B cell (primary cell): ENCODE measurements around the gene BCAN. TPM values are rescaled to one million over a fixed set of nuclear protein-coding genes. Genes with fewer than 3 reads are reported as not detected.
"Not testable (repeated sequence)": the region's sequence is repeated elsewhere in the genome, so short reads cannot be mapped to it uniquely, and the experiment has no call there.

Experiments used
- ATAC-seq: fragments of 200-7000 bp; cut with Tn5 transposase; one replicate; pipeline ENCODE4 v1.10.0; 2021; ENCODE audit warnings: low read depth, mild to moderate bottlenecking, moderate number of reproducible peaks, moderate library complexity
- CTCF ChIA-PET: fragments of 350-600 bp; sonication (Branson Sonifier 250); formaldehyde crosslinking; loops from one replicate; lab custom pipeline; 2021; ENCODE audit warnings: antibody characterized with exemption, inconsistent platforms; lab: Charles Lee
- POLR2A ChIA-PET: fragments of 350-600 bp; sonication (Branson Sonifier 250); formaldehyde crosslinking; loops from one replicate; lab custom pipeline; 2021; ENCODE audit warnings: antibody characterized with exemption; lab: Charles Lee
- DNase-seq: peaks from one replicate; pipeline ENCODE4 v3.0.0; 2013
- H2AFZ ChIP-seq: 2 replicates; pipeline ENCODE4 v1.6.1; 2012; ENCODE audit warnings: mild to moderate bottlenecking, low read depth, low read length; ENCODE audit not compliant: insufficient read depth, poor library complexity, severe bottlenecking
- H3K27ac ChIP-seq, 2 donors: 1 replicate in 1 of 2; 2 replicates in 1 of 2; pipeline ENCODE4 v1.5.1; 2012 to 2013; ENCODE audit warnings: low read length in 2 of 2, mild to moderate bottlenecking in 2 of 2, moderate library complexity in 1 of 2
- H3K27me3 ChIP-seq, 4 experiments: fragments of 200-600 bp in 1 of 4; sonication (generic) in 1 of 4; replicated peaks in 1 of 4; 1 replicate in 2 of 4; 2 replicates in 2 of 4; pipeline versions ENCODE4 v1.6.1 to v1.7.0; 2013 to 2016; ENCODE audit warnings: low read length in 3 of 4, mild to moderate bottlenecking in 2 of 4, mixed read lengths in 1 of 4, moderate library complexity in 1 of 4; ENCODE audit not compliant: insufficient read depth in 4 of 4, control insufficient read depth in 3 of 4; ENCODE audit errors: control extremely low read depth in 1 of 4
- H3K36me3 ChIP-seq, 2 experiments: replicated peaks in 1 of 2; 1 replicate in 1 of 2; 2 replicates in 1 of 2; pipeline versions ENCODE4 v1.6.1 to v1.7.1; 2013; ENCODE audit warnings: low read length in 1 of 2; ENCODE audit not compliant: insufficient read depth in 2 of 2, control insufficient read depth in 1 of 2; ENCODE audit errors: control extremely low read depth in 1 of 2, extremely low read depth in 1 of 2
- H3K4me1 ChIP-seq, 2 donors: fragments of 200-600 bp in 1 of 2; sonication (generic) in 1 of 2; 1 replicate in 1 of 2; 2 replicates in 1 of 2; pipeline versions ENCODE4 v1.5.1 to v1.6.1; 2013 to 2017; ENCODE audit warnings: low read length in 2 of 2; ENCODE audit not compliant: control insufficient read depth in 2 of 2, insufficient read depth in 2 of 2
- H3K4me2 ChIP-seq: replicated peaks from 2 replicates; pipeline ENCODE3; 2012; ENCODE audit warnings: mild to moderate bottlenecking, low read depth, low read length; ENCODE audit not compliant: poor library complexity, severe bottlenecking
- H3K4me3 ChIP-seq, 5 experiments: fragments of 200-600 bp in 1 of 5; sonication (generic) in 1 of 5; 1 replicate in 3 of 5; 2 replicates in 2 of 5; pipeline versions ENCODE4 v1.5.1 to v1.7.0; 2011 to 2016; ENCODE audit warnings: low read length in 4 of 5, mild to moderate bottlenecking in 4 of 5, low read depth in 2 of 5, control low read depth in 1 of 5, moderate library complexity in 1 of 5; ENCODE audit not compliant: insufficient read depth in 1 of 5; ENCODE audit errors: control extremely low read depth in 1 of 5, extremely low read depth in 1 of 5
- H3K79me2 ChIP-seq: fragments of 200-600 bp; sonication (generic); one replicate; pipeline ENCODE4 v1.6.0; 2016; ENCODE audit warnings: low read length; ENCODE audit not compliant: control insufficient read depth, insufficient read depth
- H3K9ac ChIP-seq: fragments of 200-600 bp; sonication (generic); 2 replicates; pipeline ENCODE4 v1.6.1; 2017; ENCODE audit warnings: mild to moderate bottlenecking, low read length, moderate library complexity
- H3K9me3 ChIP-seq, 3 donors: one replicate each; pipeline versions ENCODE4 v1.6.1 to v1.7.1; 2013; ENCODE audit warnings: low read length in 2 of 3; ENCODE audit not compliant: control insufficient read depth in 2 of 3, insufficient read depth in 1 of 3; ENCODE audit errors: control extremely low read depth in 1 of 3
- H4K20me1 ChIP-seq: 2 replicates; pipeline ENCODE4 v1.6.0; 2012; ENCODE audit warnings: mild to moderate bottlenecking, low read length; ENCODE audit not compliant: insufficient read depth, control insufficient read depth, poor library complexity, severe bottlenecking
- H3K27ac Mint-ChIP-seq: one replicate; pipeline ENCODE4 v1.8.0; 2021; ENCODE audit warnings: mixed read lengths
- H3K27me3 Mint-ChIP-seq: one replicate; pipeline ENCODE4 v1.8.0; 2021; ENCODE audit warnings: mixed read lengths
- H3K4me1 Mint-ChIP-seq: one replicate; pipeline ENCODE4 v1.8.0; 2021; ENCODE audit warnings: mixed read lengths
- H3K4me3 Mint-ChIP-seq: one replicate; pipeline ENCODE4 v1.8.0; 2021; ENCODE audit warnings: mixed read lengths
- H3K9me3 Mint-ChIP-seq: one replicate; pipeline ENCODE4 v1.8.0; 2022; ENCODE audit warnings: mixed read lengths; ENCODE audit not compliant: insufficient read depth
- EZH2 ChIP-seq: IDR thresholded peaks from 2 replicates; pipeline ENCODE4 v1.6.1; 2012; ENCODE audit warnings: borderline replicate concordance, low read depth, mild to moderate bottlenecking, moderate library complexity, low read length; ENCODE audit not compliant: insufficient read depth, poor library complexity, severe bottlenecking
- whole genome bisulfite sequencing: methylation state at CpG from one replicate; pipeline ENCODE4 v1.1.5; 2013; ENCODE audit warnings: missing lambda C conversion rate; ENCODE audit not compliant: insufficient coverage; 5-methylcytosine and 5-hydroxymethylcytosine counted together
- intact Hi-C: fragments of 100-400 bp; cut with micrococcal nuclease; formaldehyde crosslinking; loops from one replicate; pipeline ENCODE4 v1.10.0; 2022
- polyA plus RNA-seq: library from polyadenylated mRNA; depleted of rRNA; stranded (reverse); fragments of >200 nt; gene quantifications from 2 replicates; pipeline ENCODE4 v1.2.3, GENCODE V29; 2012
- total RNA-seq, 2 donors: library from RNA; stranded (reverse); fragments of 120-200 nt in 1 of 2; gene quantifications; 1 replicate in 1 of 2; 2 replicates in 1 of 2; pipeline versions ENCODE4 v1.2.3 to v1.2.4, GENCODE V29; 2013 to 2022
- TF ChIP-seq, protein P1 (sequence below): fragments of 200-600 bp; IDR thresholded peaks from one replicate; pipeline ENCODE4 v1.8.0; 2022; ENCODE audit warnings: antibody characterized with exemption, mild to moderate bottlenecking

The BCAN gene
- total and polyA plus RNA-seq, 2 donors (not counting 1 experiment from before 2014, with no cell fraction given): not detected

- H3K9ac ChIP-seq, H3K4me1 Mint-ChIP-seq, H3K9me3 ChIP-seq, H2AFZ ChIP-seq, POLR2A ChIA-PET, H4K20me1 ChIP-seq, ATAC-seq, H3K27ac ChIP-seq, H3K4me2 ChIP-seq, H3K4me3 ChIP-seq, DNase-seq, H3K79me2 ChIP-seq, intact Hi-C loops, H3K9me3 Mint-ChIP-seq, H3K4me1 ChIP-seq, H3K4me3 Mint-ChIP-seq, H3K36me3 ChIP-seq, H3K27ac Mint-ChIP-seq: not testable (repeated sequence)
- CTCF ChIA-PET: interaction anchor here (0.7 to 12.9 kb wide), 3 partner anchors 11 to 206 kb away, joined by 3 to 173 read pairs (median 6); partner anchors contain the start of gene HAPLN2
- peaks cover 60% of the 10 kb centered on the region for H3K27me3 Mint-ChIP-seq
- WGBS: 33% methylated on average over 2 of the region's 9 CpGs
- peaks cover under 1 to 39% (median 17%) of the 10 kb centered on the region in 4 experiments for H3K27me3 ChIP-seq
These were observed 10.8 kb upstream of the BCAN start for GRCh38 chr1:156631152-156631551.

- Histone ChIP-seq H3K9ac (no peak overlapping the region), H3K27me3 (peaks cover 0 to 34% (median 14%) of the 10 kb centered on the region in 4 experiments), H3K4me1 (peaks cover 0 to under 1% of the 10 kb centered on the region in 2 donors), H2AFZ (no peak overlapping the region), H3K36me3 (no peaks in the 10 kb centered on the region), H3K9me3 (no peaks in the 10 kb centered on the region), H3K4me3 (no peak overlapping the region), H4K20me1 (no peaks in the 10 kb centered on the region), H3K27ac (no peak overlapping the region), H3K79me2 (no peaks in the 10 kb centered on the region), H3K4me2 (no peak overlapping the region)
- DNase-seq (no peak), ATAC-seq (no peak)
- Mint-ChIP-seq H3K4me1 (no peaks in the 10 kb centered on the region), H3K9me3 (no peaks in the 10 kb centered on the region), H3K27ac (no peak overlapping the region), H3K27me3 (peaks cover 60% of the 10 kb centered on the region), H3K4me3 (no peak overlapping the region)
- 67% methylated on average over 3 of the region's 3 CpGs for WGBS
- POLR2A ChIA-PET: no interaction called here
- CTCF ChIA-PET: no interaction called here
- intact Hi-C loops: no loop called here
- TF ChIP-seq, protein P1, sequence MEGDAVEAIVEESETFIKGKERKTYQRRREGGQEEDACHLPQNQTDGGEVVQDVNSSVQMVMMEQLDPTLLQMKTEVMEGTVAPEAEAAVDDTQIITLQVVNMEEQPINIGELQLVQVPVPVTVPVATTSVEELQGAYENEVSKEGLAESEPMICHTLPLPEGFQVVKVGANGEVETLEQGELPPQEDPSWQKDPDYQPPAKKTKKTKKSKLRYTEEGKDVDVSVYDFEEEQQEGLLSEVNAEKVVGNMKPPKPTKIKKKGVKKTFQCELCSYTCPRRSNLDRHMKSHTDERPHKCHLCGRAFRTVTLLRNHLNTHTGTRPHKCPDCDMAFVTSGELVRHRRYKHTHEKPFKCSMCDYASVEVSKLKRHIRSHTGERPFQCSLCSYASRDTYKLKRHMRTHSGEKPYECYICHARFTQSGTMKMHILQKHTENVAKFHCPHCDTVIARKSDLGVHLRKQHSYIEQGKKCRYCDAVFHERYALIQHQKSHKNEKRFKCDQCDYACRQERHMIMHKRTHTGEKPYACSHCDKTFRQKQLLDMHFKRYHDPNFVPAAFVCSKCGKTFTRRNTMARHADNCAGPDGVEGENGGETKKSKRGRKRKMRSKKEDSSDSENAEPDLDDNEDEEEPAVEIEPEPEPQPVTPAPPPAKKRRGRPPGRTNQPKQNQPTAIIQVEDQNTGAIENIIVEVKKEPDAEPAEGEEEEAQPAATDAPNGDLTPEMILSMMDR: no peak
- TF ChIP-seq EZH2: no peak
These were observed 9.6 kb upstream of the BCAN start for GRCh38 chr1:156632355-156632754.
